ENCODE measurements around the gene BLOC1S3.

GRCh38 chr19:45217957-45218334, 39.4 kb downstream of the BLOC1S3 start:
- TF ChIP-seq EZH2phosphoT487 (conservative IDR thresholded peaks at IDR 0.05; ENCODE audit: low read length) (no peak), CTCF (IDR thresholded peaks at IDR 0.05; ENCODE audit: insufficient read depth, low read length, poor library complexity, severe bottlenecking) (no peak)

Measured in SU-DHL-6 (cell line).